Stimulated activated CD4-positive, alpha-beta T cell treated with anti-CD3 and anti-CD28 coated beads, Interleukin-1b, Interleukin-23, amount 100 ng/mL, for 1 hour (primary cell): ENCODE data around the gene CDKL1.

Source experiments
- DNase-seq, 2 donors: peaks; one replicate each; pipeline ENCODE4 v3.0.0-alpha.2; 2020; ENCODE audit warnings: low read depth in 2 of 2

Gene CDKL1

GRCh38 chr14:50396631-50397389 is at the start of gene CDKL1:
TSS of gene CDKL1 (minus strand) at chr14:50396881. CDS start at chr14:50395868, 1,013 bp downstream.
- DNase-seq, result peak in 1 of 2 donors; percentile 29

GRCh38 chr14:50434528-50434927 is 37.8 kb upstream of the CDKL1 start:
- no peak for DNase-seq

DNA sequence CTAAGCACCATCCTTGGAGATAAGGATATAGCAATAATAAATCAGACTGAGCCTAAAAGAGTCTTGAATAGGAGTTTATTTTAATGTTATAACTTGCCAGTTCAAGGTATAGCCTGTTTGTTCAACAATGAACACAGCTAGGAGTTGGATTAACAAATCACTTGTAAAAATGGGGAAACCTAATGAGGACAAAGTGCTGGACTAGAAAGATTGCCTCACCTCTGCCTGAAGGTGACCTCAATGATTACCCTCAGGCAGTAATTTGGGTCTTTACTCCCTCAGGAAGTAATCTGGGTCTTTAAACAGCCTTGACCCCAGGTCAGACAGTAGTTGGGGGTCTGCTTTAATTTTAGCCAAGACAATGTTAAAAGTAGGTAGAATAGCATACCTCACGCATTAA is 35.5 kb upstream of the CDKL1 start:
- DNase-seq, result no peak

- DNase-seq, result no peak
Measured at GRCh38 chr14:50425816-50426215, 29.1 kb upstream of the CDKL1 start.

GRCh38 chr14:50425105-50425504 is 28.4 kb upstream of the CDKL1 start:
- no peak for DNase-seq

DNA sequence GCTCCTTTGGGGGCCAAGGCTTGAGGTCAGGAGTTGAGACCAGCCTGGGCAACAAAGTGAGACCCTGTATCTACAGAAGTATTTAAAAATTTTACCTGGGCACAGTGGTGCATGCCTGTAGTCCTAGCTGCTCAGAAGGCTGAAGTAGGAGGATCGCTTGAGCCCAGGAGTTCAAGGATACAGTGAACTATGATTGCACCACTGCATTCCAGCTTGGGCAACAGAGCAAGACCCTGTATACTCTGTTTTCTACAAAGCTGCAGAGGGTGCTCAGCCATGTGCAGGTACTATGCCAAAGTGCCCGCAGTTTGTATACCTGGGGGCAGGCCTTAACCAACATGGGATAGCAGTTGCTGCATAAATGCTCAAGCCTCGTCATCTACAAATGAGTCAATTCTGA is 26.8 kb upstream of the CDKL1 start:
- no peak for DNase-seq

- no peak for DNase-seq
Measured at GRCh38 chr14:50421499-50421898, 24.8 kb upstream of the CDKL1 start.

DNA sequence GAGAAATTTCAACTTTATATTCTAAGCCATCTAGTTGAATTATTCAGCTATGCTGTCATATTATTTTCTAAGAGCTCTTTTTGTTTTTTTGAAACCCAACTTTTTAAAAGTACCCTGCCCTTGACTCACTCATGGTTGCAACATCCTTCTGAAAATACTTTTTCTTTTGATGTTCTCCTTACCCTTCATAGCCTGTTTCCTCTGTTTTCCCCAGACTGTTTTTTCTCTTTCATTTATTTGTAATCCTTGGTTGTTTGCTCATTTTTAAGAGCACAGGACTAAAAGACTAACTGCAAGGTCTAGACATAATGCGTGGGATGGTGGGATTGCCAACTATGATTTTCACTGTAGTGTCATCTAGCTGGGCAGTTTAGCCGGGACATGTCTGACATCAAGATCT is 21.2 kb upstream of the CDKL1 start:
- no peak for DNase-seq

- no peak for DNase-seq
Measured at GRCh38 chr14:50410921-50411320, 14.2 kb upstream of the CDKL1 start.

- DNase-seq, result no peak
Measured at GRCh38 chr14:50410071-50410470, 13.4 kb upstream of the CDKL1 start.

GRCh38 chr14:50407111-50407812 is 10.6 kb upstream of the CDKL1 start:
- no peak for DNase-seq

DNA sequence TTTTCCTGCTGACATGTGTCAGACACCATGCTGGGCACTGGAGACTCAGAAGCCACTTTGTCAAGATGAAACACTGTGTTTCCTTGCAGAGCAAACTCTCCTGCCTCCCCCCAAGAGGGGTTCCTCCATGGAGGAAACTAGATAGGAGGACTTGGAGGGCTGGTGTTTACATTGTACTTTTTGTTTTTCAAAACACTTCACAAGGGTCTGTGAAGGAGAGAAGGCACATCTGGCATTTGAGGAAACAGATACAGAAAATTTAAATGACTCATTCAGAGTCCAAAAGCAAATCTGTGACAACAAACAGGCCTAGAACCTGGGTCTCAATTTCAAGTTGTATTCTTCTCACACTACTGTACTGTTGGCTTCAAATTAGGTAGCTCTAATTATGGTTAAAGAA is 6.7 kb upstream of the CDKL1 start:
- no peak for DNase-seq

GRCh38 chr14:50402965-50403364 is 6.3 kb upstream of the CDKL1 start:
- DNase-seq, result no peak

GRCh38 chr14:50400461-50400860 is 3.8 kb upstream of the CDKL1 start:
- DNase-seq, result no peak

- no peak for DNase-seq
Measured at GRCh38 chr14:50399251-50400032, 2.8 kb upstream of the CDKL1 start.

DNA sequence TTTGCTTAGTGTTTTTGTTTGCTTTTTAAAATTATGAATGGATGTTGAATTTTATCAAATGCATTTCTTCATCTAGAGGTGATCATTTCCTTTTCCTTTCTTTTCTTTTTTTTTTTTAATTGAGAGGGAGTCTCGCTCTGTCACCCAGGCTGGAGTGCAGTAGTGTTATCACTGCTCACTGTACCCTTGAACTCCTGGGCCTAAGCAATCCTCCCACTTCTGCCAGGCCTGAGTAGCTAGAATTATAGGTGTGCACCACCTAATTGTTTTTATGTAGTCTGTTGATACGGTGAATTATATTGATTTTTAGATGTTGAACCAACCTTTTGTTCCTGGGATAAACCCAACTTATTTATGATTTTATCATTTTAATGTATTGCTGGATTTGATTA is 1.5 kb upstream of the CDKL1 start:
- DNase-seq, result no peak

DNA sequence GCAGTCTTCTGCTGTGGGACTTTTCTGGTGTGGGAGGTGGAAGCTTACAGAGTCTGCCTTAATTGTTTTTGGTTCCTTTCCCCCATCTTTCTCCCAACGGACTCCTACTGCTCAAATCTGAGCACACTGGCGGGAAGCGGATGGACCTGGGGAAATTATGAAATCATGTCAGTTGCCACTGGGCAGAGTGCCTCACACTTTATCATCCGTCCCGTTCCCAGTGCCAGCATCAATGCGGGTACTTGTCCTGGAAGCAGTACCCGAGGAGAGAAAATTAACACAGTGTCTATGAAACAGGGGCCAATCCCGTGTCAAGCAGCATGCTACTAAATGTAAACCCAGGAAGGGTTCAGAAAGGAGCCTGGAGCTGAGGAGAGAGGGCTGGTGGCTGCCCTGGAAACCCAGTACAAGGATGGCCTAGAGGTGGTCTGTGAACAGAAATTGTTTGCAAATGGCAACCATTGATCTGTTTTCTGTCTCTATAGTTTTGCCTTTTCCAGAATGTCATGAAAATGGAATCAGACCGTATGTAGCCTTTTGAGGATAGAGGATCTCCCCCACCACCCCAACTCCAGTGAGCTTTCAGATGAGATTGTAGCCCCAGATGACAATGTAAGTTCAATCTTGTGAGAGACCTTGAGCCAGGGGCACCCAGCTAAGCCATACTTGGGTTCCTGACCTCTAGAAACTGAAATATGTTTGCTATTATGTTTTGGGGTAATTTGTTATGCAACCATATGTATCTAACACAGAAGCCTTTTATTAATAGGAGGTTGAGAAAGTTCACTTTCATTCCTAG is 908 bp upstream of the CDKL1 start:
- no peak for DNase-seq

DNA sequence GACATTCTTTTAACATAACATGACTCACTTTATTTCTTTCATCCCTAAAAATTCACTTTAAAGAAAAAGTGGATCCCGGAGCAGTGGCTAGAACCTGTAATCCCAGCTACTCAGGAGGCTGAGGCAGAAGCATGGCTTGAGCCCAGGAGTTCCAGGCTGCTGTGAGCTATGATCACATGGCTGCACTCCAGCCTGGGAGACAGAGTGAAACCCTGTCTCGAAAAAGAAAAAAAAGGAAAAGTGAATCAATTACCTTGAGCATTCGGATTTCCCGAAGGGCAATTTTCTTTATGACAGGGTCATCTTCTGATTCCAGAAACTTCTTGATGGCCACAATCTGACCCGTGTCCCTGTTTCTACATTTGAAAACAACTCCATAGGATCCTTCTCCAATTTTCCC is 1.2 kb downstream of the CDKL1 start:
- DNase-seq, result no peak

DNA sequence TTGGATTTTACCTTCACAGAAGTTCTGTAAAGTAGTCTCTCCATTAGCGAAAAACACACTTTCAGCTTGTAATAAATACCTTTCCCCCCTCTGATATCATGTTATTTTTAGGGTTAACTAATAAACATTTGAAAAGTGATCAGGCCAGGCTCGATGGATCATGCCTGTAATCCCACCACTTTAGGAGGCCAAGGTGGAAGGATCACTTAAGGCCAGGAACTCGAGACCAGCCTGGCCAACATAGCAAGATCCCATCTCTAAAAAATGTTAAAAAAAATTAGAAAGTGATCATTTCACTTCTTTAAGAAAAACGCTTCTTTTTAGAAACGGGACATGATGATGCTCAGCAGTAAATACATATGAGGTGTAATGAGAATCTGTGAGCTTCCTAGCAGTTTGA is 2.0 kb downstream of the CDKL1 start:
- DNase-seq, result no peak

- DNase-seq, result no peak
Measured at GRCh38 chr14:50389668-50390441, 6.8 kb downstream of the CDKL1 start.
